KMS-11 (cell line): ENCODE data around the gene ZNF222.

Experiments
- H2AFZ ChIP-seq: fragments of 200-600 bp; sonication (generic); 2 replicates; pipeline ENCODE4 v1.6.1; 2016; ENCODE audit warnings: antibody characterized with exemption, mixed run types, low read depth
- H3K27ac ChIP-seq: fragments of 200-600 bp; sonication (generic); 2 replicates; pipeline ENCODE4 v1.6.1; 2016; ENCODE audit warnings: mild to moderate bottlenecking, mixed run types
- H3K27me3 ChIP-seq: fragments of 200-600 bp; sonication (generic); 2 replicates; pipeline ENCODE4 v1.6.1; 2017; ENCODE audit warnings: mild to moderate bottlenecking, low read depth, mixed run types, moderate library complexity; ENCODE audit not compliant: insufficient read depth
- H3K36me3 ChIP-seq: fragments of 200-600 bp; sonication (generic); 2 replicates; pipeline ENCODE4 v1.6.1; 2017; ENCODE audit warnings: mild to moderate bottlenecking, mixed run types; ENCODE audit not compliant: insufficient read depth
- H3K4me1 ChIP-seq: fragments of 200-600 bp; sonication (generic); 2 replicates; pipeline ENCODE4 v1.6.1; 2016; ENCODE audit warnings: mild to moderate bottlenecking, low read depth, mixed run types; ENCODE audit not compliant: poor library complexity, severe bottlenecking
- H3K4me2 ChIP-seq: fragments of 200-600 bp; sonication (generic); 2 replicates; pipeline ENCODE4 v1.7.0; 2016; ENCODE audit warnings: mild to moderate bottlenecking, mixed run types
- H3K4me3 ChIP-seq: fragments of 200-600 bp; sonication (generic); IDR thresholded peaks from 2 replicates; pipeline ENCODE4 v1.6.1; 2017; ENCODE audit warnings: low read depth, low read length, mixed read lengths; ENCODE audit not compliant: insufficient read depth
- H3K79me2 ChIP-seq: fragments of 200-600 bp; sonication (generic); 2 replicates; pipeline ENCODE4 v1.6.1; 2016; ENCODE audit warnings: low read depth, mixed run types; ENCODE audit not compliant: insufficient read depth
- H3K9ac ChIP-seq: fragments of 200-600 bp; sonication (generic); 2 replicates; pipeline ENCODE4 v1.6.1; 2016; ENCODE audit warnings: mild to moderate bottlenecking, mixed run types
- H4K20me1 ChIP-seq: fragments of 200-600 bp; sonication (generic); 2 replicates; pipeline ENCODE4 v1.6.1; 2016; ENCODE audit warnings: mild to moderate bottlenecking, mixed run types; ENCODE audit not compliant: insufficient read depth
- CTCF ChIP-seq: fragments of 200-600 bp; sonication (generic); conservative IDR thresholded peaks from 2 replicates; pipeline ENCODE4 v1.6.1; 2017; ENCODE audit warnings: low read depth, mild to moderate bottlenecking, antibody characterized with exemption, low read length, moderate library complexity, mixed read lengths

The ZNF222 gene

GRCh38 chr19:44050740-44051649 is 25.8 kb downstream of the ZNF222 start:
- H3K4me2 ChIP-seq: no peak overlapping the region
- H3K4me1 ChIP-seq: no peaks in the 10 kb centered on the region
- H3K9ac ChIP-seq: no peak overlapping the region

GRCh38 chr19:44051650-44052402 is 26.6 kb downstream of the ZNF222 start, which contains the start of gene ZNF223:
Gene ZNF223, plus strand, starts transcription at chr19:44052036. Its CDS starts 3,141 bp downstream, at chr19:44055177.
- H4K20me1 ChIP-seq: no peaks in the 10 kb centered on the region
- no peak within 1 kb of the TSS for H3K4me2 ChIP-seq
- no peak for TF ChIP-seq CTCF
- H3K27ac ChIP-seq: no peak within 1 kb of the TSS
- H3K4me1 ChIP-seq: no peaks in the 10 kb centered on the region
- no peak within 1 kb of the TSS for H3K4me3 ChIP-seq
- H3K79me2 ChIP-seq: no peaks in the 10 kb centered on the region
- no peaks in the 10 kb centered on the region for H3K27me3 ChIP-seq
- no peak within 1 kb of the TSS for H3K9ac ChIP-seq
- H2AFZ ChIP-seq: no peak within 1 kb of the TSS
- H3K36me3 ChIP-seq: no peaks in the 10 kb centered on the region

More at GRCh38 chr19:44050740-44051649, 25.8 kb downstream of the ZNF222 start:
- Histone ChIP-seq H3K27me3 (no peaks in the 10 kb centered on the region), H3K4me3 (no peak overlapping the region), H3K36me3 (no peaks in the 10 kb centered on the region), H3K79me2 (no peaks in the 10 kb centered on the region), H3K27ac (no peak overlapping the region), H2AFZ (no peak overlapping the region), H4K20me1 (no peaks in the 10 kb centered on the region)
- TF ChIP-seq CTCF: no peak

- H3K4me1 ChIP-seq: no peaks in the 10 kb centered on the region
- no peaks in the 10 kb centered on the region for H4K20me1 ChIP-seq
- no peak overlapping the region for H2AFZ ChIP-seq
- H3K27me3 ChIP-seq: no peaks in the 10 kb centered on the region
- no peaks in the 10 kb centered on the region for H3K36me3 ChIP-seq
- TF ChIP-seq CTCF: no peak
- no peak overlapping the region for H3K4me2 ChIP-seq
- H3K79me2 ChIP-seq: no peaks in the 10 kb centered on the region
- no peak overlapping the region for H3K27ac ChIP-seq
- H3K9ac ChIP-seq: no peak overlapping the region
- no peak overlapping the region for H3K4me3 ChIP-seq
These were observed 30.7 kb downstream of the ZNF222 start for GRCh38 chr19:44055870-44056269.

- Histone ChIP-seq H3K9ac (no peak overlapping the region), H2AFZ (no peak overlapping the region), H3K4me1 (no peaks in the 10 kb centered on the region), H3K4me2 (no peak overlapping the region), H3K79me2 (no peaks in the 10 kb centered on the region), H3K36me3 (no peaks in the 10 kb centered on the region), H4K20me1 (no peaks in the 10 kb centered on the region), H3K27me3 (no peaks in the 10 kb centered on the region), H3K27ac (no peak overlapping the region), H3K4me3 (no peak overlapping the region)
- TF ChIP-seq CTCF: no peak
These were observed 34.0 kb downstream of the ZNF222 start for GRCh38 chr19:44059229-44059628.
